Measurements from ENCODE around the gene CMYA5.
"Not testable (repeated sequence)": the region's sequence is repeated elsewhere in the genome, so short reads cannot be mapped to it uniquely, and the experiment has no call there.

CMYA5 gene

DNA sequence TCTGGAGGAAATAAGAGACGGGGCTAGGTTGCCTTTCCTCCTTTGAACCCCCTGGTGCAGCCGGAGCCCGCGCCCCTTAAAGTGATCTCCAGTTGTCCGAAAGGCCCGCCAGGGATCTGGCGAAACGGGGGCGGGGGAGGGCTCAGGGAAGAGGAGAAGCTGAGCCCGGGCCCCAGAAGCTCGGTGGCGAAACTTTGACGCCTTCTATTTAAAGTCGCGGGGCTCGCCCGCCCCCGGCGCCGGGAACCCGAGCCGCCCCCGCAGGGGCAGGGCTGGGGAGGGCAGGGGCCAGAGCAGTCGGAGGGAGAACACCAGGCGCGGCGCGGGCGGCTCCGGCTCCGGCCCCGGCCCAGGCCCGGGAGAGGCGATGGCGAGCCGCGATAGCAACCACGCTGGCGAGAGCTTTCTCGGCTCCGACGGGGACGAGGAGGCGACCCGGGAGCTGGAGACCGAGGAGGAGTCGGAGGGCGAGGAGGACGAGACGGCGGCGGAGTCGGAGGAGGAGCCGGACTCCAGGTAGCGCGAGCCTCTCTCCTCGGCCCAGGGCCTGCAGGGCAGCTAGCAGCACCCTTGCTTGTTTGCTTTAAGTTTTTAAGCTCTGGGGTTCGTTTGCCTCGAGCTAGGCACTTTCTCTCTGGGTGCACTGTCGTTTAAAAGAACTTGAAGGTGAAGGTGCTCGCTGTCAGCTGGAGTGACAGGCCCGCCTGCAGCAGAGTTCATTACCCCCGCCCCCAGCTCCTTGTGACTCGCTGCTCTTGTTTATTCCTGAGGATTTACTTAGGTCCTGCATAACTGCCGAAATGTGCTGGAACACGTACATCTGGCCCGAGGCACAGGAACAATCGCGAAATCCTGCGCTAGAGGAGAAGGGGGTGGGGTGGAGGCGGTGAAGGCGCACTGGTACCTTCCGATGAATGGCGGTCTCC is at the start of gene CMYA5:
TSS of gene CMYA5 (plus strand) at position 296 of the 926 bp plus-strand sequence. CDS start at position 368, 72 bp downstream.
- H3K36me3 ChIP-seq (ENCODE audit: insufficient read depth, low read depth, low read length), result no peaks in the 10 kb centered on the region
- peaks cover 19% of the 10 kb centered on the region; the same call in 1 of the 2 replicates for H3K27me3 ChIP-seq (ENCODE audit: insufficient read depth, low read length)
- H3K4me3 ChIP-seq (ENCODE audit: low read length), result peak within 1 kb of the TSS; percentile 73
- no peak within 1 kb of the TSS for H3K27ac ChIP-seq (ENCODE audit: low read length)
- H3K9me3 ChIP-seq (ENCODE audit: insufficient read depth, low read depth, low read length), result no peaks in the 10 kb centered on the region
- H3K4me1 ChIP-seq (ENCODE audit: insufficient read depth, low read length), result 0 out of 2 replicates have a peak, but pooled peaks cover 4% of the 10 kb centered on the region
- H3K9ac ChIP-seq (ENCODE audit: low read depth, low read length), result peak within 1 kb of the TSS; percentile 54; the same call in 1 of the 2 replicates

DNA sequence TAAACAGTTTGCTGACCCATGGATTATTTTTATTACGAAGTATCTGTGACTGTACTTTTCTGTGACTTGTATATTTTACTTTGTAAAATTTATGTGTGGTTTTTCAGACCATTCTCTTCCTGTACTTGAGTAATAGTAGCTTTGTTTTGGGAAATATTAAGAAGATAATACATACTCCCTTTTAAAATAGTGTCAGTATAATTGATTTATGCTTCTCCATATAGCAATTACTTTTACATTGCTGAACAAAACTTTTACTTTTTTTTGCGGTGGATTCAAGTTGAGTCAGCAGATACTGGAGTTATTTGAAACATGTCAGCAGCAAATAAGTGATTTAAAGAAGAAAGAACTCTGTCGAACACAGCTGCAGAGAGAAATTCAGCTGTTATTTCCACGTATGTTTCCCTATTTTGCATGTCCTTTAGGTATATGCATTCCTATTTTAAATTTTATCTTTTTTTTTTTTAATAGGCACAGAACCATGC is 49.0 kb upstream of the CMYA5 start:
- Histone ChIP-seq H3K4me1 (ENCODE audit: insufficient read depth, low read length) (no peaks in the 10 kb centered on the region), H3K27me3 (ENCODE audit: insufficient read depth, low read length) (no peaks in the 10 kb centered on the region), H3K36me3 (ENCODE audit: insufficient read depth, low read depth, low read length) (peaks cover 71% of the 10 kb centered on the region), H3K4me3 (ENCODE audit: low read length) (no peak overlapping the region), H3K9me3 (ENCODE audit: insufficient read depth, low read depth, low read length) (no peaks in the 10 kb centered on the region), H3K27ac (ENCODE audit: low read length) (no peak overlapping the region), H3K9ac (ENCODE audit: low read depth, low read length) (no peak overlapping the region)

DNA sequence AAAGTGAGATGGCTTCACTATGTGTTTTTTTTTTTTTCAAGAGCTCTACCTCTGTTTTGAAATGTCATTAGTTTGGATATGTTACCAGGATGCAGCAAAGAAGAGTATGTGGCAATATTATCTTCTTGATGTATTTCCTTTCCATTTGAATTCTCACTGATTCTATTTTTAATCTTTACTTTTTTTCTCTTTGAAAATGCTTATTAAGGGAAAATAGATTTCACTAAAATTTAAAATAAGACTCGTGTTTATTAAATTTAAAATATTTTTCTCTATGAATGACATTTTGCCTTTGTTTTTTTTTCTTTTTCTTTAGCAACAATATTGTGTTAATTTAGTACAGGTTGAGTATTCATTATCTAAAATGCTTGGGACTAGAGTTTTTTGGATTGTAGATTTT is 48.2 kb upstream of the CMYA5 start:
- no peaks in the 10 kb centered on the region for H3K27me3 ChIP-seq (ENCODE audit: insufficient read depth, low read length)
- peaks cover 74% of the 10 kb centered on the region for H3K36me3 ChIP-seq (ENCODE audit: insufficient read depth, low read depth, low read length)
- H3K4me3 ChIP-seq (ENCODE audit: low read length), result no peak overlapping the region
- no peak overlapping the region for H3K9ac ChIP-seq (ENCODE audit: low read depth, low read length)
- no peak overlapping the region for H3K27ac ChIP-seq (ENCODE audit: low read length)
- no peaks in the 10 kb centered on the region for H3K9me3 ChIP-seq (ENCODE audit: insufficient read depth, low read depth, low read length)
- H3K4me1 ChIP-seq (ENCODE audit: insufficient read depth, low read length), result no peaks in the 10 kb centered on the region

DNA sequence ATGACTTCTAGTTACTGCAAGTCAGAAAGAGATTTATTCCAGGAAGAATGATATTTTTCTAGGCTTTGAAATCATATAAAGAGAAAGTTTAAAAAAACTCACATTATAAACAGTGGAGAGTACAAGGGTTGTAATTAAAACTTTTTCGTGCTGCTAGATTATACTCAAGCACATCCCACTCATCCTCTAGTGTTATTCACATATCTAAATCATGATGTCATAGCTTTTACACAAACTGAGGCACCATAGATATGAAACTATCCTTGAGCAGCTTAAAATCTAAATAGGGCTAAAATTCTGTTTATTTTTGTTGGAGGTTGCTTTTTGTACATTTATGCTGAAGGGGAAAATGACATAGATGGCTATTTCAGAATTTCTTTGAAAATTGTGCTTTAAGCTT is 47.4 kb upstream of the CMYA5 start:
- no peaks in the 10 kb centered on the region for H3K4me1 ChIP-seq (ENCODE audit: insufficient read depth, low read length)
- H3K36me3 ChIP-seq (ENCODE audit: insufficient read depth, low read depth, low read length), result peaks cover 78% of the 10 kb centered on the region
- H3K9me3 ChIP-seq (ENCODE audit: insufficient read depth, low read depth, low read length), result no peaks in the 10 kb centered on the region
- H3K9ac ChIP-seq (ENCODE audit: low read depth, low read length), result no peak overlapping the region
- no peak overlapping the region for H3K4me3 ChIP-seq (ENCODE audit: low read length)
- no peaks in the 10 kb centered on the region for H3K27me3 ChIP-seq (ENCODE audit: insufficient read depth, low read length)
- no peak overlapping the region for H3K27ac ChIP-seq (ENCODE audit: low read length)

DNA sequence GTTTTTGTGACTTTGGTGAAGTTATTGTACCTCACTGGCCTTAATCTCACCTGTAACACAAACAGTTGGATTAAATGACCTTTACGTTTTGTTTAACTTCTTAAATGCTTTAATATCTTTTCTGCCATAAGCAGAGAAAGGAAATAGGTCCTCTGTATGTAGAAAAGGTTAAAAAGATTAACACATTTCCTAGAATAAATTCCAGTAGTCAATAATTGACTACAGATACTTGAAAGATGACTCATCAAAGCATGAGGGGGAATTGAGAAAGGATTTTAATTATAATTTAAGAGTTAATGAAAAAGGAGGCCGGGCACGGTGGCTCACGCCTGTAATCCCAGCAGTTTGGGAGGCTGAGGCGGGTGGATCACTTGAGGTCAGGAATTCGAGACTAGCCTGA is 35.8 kb upstream of the CMYA5 start:
- Histone ChIP-seq H3K27me3 (ENCODE audit: insufficient read depth, low read length) (no peaks in the 10 kb centered on the region), H3K27ac (ENCODE audit: low read length) (no peak overlapping the region), H3K4me1 (ENCODE audit: insufficient read depth, low read length) (no peaks in the 10 kb centered on the region), H3K4me3 (ENCODE audit: low read length) (no peak overlapping the region), H3K36me3 (ENCODE audit: insufficient read depth, low read depth, low read length) (peaks cover 31% of the 10 kb centered on the region), H3K9me3 (ENCODE audit: insufficient read depth, low read depth, low read length) (no peaks in the 10 kb centered on the region), H3K9ac (ENCODE audit: low read depth, low read length) (no peak overlapping the region)

DNA sequence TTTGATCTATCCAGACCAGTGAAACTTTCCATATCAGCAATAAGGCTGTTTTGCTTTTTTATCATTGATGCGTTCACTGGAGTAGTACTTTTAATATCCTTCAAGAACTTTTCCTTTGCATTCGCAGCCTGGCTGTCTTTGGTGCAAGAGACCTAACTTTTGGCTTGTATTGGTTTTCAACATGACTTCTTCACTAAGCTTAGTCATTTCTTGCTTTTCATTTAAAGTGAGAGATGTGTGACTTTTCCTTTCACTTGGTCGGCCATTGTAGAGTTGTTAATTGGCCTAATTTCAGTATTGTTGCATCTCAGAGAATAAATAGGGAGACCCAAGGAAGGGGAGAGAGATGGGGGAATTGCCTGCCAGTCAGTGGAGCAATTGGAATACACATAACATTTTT is 26.4 kb upstream of the CMYA5 start:
- Histone ChIP-seq H3K9ac (ENCODE audit: low read depth, low read length) (no peak overlapping the region), H3K27ac (ENCODE audit: low read length) (no peak overlapping the region), H3K4me1 (ENCODE audit: insufficient read depth, low read length) (no peaks in the 10 kb centered on the region), H3K27me3 (ENCODE audit: insufficient read depth, low read length) (no peaks in the 10 kb centered on the region), H3K9me3 (ENCODE audit: insufficient read depth, low read depth, low read length) (no peaks in the 10 kb centered on the region), H3K4me3 (ENCODE audit: low read length) (no peak overlapping the region), H3K36me3 (ENCODE audit: insufficient read depth, low read depth, low read length) (peaks cover 18% of the 10 kb centered on the region)

DNA sequence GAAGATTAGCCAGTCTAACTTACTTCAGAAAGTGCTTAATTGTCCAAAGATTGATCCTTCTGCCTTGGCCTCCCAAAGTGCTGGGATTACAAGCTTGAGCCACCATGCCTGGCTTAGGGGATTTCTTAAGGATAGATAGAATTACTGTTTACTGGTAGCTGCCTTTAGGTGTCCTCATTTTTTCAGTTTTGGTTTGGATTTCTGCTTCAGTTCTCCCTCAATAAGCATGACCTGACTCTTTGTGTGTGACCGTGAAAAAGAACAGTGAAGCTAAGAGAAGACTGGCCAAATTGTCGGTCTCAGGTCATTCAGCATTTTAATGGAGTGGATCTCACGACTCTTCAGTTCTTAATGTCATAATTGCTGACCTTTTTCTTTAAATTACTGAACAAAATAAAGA is 22.9 kb upstream of the CMYA5 start:
- no peak overlapping the region for H3K27ac ChIP-seq (ENCODE audit: low read length)
- H3K4me1 ChIP-seq (ENCODE audit: insufficient read depth, low read length), result no peaks in the 10 kb centered on the region
- H3K36me3 ChIP-seq (ENCODE audit: insufficient read depth, low read depth, low read length), result peaks cover 22% of the 10 kb centered on the region
- H3K9me3 ChIP-seq (ENCODE audit: insufficient read depth, low read depth, low read length), result no peaks in the 10 kb centered on the region
- no peak overlapping the region for H3K4me3 ChIP-seq (ENCODE audit: low read length)
- H3K27me3 ChIP-seq (ENCODE audit: insufficient read depth, low read length), result no peaks in the 10 kb centered on the region
- no peak overlapping the region for H3K9ac ChIP-seq (ENCODE audit: low read depth, low read length)

DNA sequence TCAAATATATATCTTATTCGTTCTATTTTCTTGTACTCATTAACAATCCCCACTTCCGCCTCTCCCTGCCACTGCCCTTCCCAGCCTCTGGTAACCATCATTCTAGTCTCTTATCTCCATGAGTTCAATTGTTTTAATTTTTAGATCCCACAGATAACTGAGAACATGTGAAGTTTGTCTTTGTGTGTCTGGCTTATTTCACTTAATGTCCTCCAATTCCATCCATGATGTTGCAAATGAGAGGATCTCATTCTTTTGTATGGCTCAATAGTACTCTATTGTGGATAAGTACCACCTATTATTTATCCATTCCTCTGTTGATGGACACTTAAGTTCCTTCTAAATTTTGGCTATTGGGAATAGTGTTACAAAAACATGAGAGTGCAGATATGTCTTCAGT is 17.2 kb upstream of the CMYA5 start:
- no peak overlapping the region for H3K9ac ChIP-seq (ENCODE audit: low read depth, low read length)
- H3K36me3 ChIP-seq (ENCODE audit: insufficient read depth, low read depth, low read length), result peaks cover 19% of the 10 kb centered on the region
- H3K4me3 ChIP-seq (ENCODE audit: low read length), result no peak overlapping the region
- no peaks in the 10 kb centered on the region for H3K27me3 ChIP-seq (ENCODE audit: insufficient read depth, low read length)
- H3K4me1 ChIP-seq (ENCODE audit: insufficient read depth, low read length), result no peaks in the 10 kb centered on the region
- H3K9me3 ChIP-seq (ENCODE audit: insufficient read depth, low read depth, low read length), result no peaks in the 10 kb centered on the region
- H3K27ac ChIP-seq (ENCODE audit: low read length), result no peak overlapping the region

DNA sequence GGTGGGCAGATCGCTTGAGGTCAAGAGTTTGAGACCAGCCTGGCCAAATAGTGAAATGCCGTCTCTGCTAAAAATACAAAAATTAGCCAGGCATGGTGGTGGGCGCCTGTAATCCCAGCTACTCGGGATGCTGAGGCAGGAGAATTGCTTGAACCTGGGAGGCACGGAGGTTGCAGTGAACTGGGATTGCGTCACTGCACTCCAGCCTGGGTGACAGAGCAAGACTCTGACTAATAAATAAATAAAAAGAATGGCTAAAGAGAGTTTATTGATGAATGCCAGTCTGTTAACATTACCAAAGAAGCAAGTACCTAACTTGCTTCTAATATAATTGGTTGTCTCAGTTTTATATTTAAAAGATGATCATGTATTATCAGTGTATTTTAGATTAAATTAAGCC is 13.3 kb upstream of the CMYA5 start:
- not testable (repeated sequence) for H3K27ac ChIP-seq (ENCODE audit: low read length); H3K4me1 ChIP-seq (ENCODE audit: insufficient read depth, low read length); H3K9ac ChIP-seq (ENCODE audit: low read depth, low read length); H3K36me3 ChIP-seq (ENCODE audit: insufficient read depth, low read depth, low read length); H3K9me3 ChIP-seq (ENCODE audit: insufficient read depth, low read depth, low read length); H3K27me3 ChIP-seq (ENCODE audit: insufficient read depth, low read length); H3K4me3 ChIP-seq (ENCODE audit: low read length)

DNA sequence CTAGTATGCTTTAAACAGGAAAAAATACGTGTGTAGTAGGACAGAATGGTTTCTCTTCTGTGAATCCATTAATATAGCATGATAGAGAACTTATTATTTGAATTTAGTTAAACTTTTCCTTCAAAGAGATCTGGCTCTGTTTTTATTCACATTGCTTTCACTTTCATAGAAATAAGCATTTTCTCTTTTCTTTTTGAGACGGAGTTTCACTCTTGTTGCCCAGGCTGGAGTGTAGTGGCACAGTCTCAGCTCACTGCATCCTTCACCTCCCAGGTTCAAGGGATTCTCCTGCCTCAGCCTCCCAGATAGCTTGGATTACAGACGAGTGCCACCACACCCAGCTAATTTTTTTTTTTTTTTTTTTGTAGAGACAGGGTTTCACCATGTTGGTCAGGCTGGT is 7.5 kb upstream of the CMYA5 start:
- not testable (repeated sequence) for H3K27me3 ChIP-seq (ENCODE audit: insufficient read depth, low read length); H3K9me3 ChIP-seq (ENCODE audit: insufficient read depth, low read depth, low read length); H3K4me1 ChIP-seq (ENCODE audit: insufficient read depth, low read length); H3K27ac ChIP-seq (ENCODE audit: low read length); H3K4me3 ChIP-seq (ENCODE audit: low read length); H3K9ac ChIP-seq (ENCODE audit: low read depth, low read length)
- H3K36me3 ChIP-seq (ENCODE audit: insufficient read depth, low read depth, low read length), result peaks cover 25% of the 10 kb centered on the region

DNA sequence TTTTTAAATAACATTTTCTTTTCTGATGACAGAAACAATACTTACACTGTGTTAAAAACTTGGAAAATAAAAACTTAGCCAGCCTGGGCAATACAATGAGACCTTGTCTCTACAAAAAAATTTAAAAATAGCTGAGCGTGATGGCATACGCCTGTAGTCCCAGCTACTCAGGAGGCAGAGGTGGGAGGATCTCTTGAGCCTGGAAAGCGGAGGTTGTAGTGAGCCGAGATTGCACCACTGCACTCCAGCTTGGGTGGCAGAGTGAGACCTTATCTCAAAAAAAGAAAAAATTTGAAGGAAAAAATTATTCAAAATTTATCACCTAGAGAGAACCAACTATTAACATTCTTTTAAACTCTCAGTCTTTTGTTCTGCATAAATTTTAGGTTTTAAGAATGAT is 4.9 kb upstream of the CMYA5 start:
- Histone ChIP-seq H3K36me3 (ENCODE audit: insufficient read depth, low read depth, low read length) (peaks cover 25% of the 10 kb centered on the region), H3K4me1 (ENCODE audit: insufficient read depth, low read length) (no peaks in the 10 kb centered on the region), H3K27me3 (ENCODE audit: insufficient read depth, low read length) (peaks cover 9% of the 10 kb centered on the region; the same call in 1 of the 2 replicates), H3K9ac (ENCODE audit: low read depth, low read length) (no peak overlapping the region), H3K27ac (ENCODE audit: low read length) (no peak overlapping the region), H3K4me3 (ENCODE audit: low read length) (no peak overlapping the region), H3K9me3 (ENCODE audit: insufficient read depth, low read depth, low read length) (no peaks in the 10 kb centered on the region)

DNA sequence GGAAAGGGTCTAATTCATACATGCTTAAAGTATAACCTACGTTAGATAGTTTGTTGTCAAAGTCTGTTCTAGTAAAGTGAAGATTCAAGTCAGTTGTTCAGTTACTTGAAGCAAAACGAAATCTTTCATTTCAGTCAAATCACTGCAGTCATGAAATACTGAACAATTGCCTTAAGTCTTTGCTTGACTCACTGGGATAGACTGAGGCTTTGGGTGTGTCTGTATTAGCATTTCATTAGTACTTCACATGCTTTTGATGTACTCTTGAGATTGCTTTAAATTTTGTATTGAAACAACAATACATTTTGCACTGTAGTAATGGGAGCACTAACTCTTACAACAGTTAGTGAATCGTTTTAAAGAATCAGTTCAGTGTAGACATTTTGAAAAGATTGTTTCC is 4.0 kb upstream of the CMYA5 start:
- Histone ChIP-seq H3K4me3 (ENCODE audit: low read length) (no peak overlapping the region), H3K27ac (ENCODE audit: low read length) (no peak overlapping the region), H3K27me3 (ENCODE audit: insufficient read depth, low read length) (peaks cover 17% of the 10 kb centered on the region; the same call in 1 of the 2 replicates)

More for the DNA sequence above, 4.0 kb upstream of the CMYA5 start:
- H3K4me1 ChIP-seq (ENCODE audit: insufficient read depth, low read length), result no peaks in the 10 kb centered on the region
- H3K36me3 ChIP-seq (ENCODE audit: insufficient read depth, low read depth, low read length), result peaks cover 25% of the 10 kb centered on the region
- H3K9me3 ChIP-seq (ENCODE audit: insufficient read depth, low read depth, low read length), result no peaks in the 10 kb centered on the region
- no peak overlapping the region for H3K9ac ChIP-seq (ENCODE audit: low read depth, low read length)

Data from iPS-20b (cell line).